GM13977 (cell line): ENCODE results near the gene NXPE1.
"Not testable (repeated sequence)": the region's sequence is repeated elsewhere in the genome, so short reads cannot be mapped to it uniquely, and the experiment has no call there.

ENCODE experiments used
- DNase-seq: peaks from one replicate; pipeline ENCODE4 v3.0.0; 2012; ENCODE audit warnings: low spot score
- in situ Hi-C: fragments of 300-500 bp; cut with MboI; formaldehyde crosslinking; loops from one replicate; pipeline ENCODE4 v1.12.0; 2022; ENCODE audit warnings: low sequenced_read_pairs, low pct_unique_long_range_greater_than_20kb, mixed read lengths, inconsistent platforms; ENCODE audit not compliant: unreplicated experiment
- TF ChIP-seq, protein P1 (sequence below): IDR thresholded peaks from 2 replicates; pipeline ENCODE4 v1.5.1; 2012; ENCODE audit warnings: mild to moderate bottlenecking, control low read depth; ENCODE audit not compliant: insufficient read depth; ENCODE audit errors: extremely low read depth, missing control alignments

Gene NXPE1

GRCh38 chr11:114604886-114605285, 45.2 kb upstream of the NXPE1 start:
- no peak for DNase-seq
- in situ Hi-C loops, result no loop called here
- TF ChIP-seq, protein P1, sequence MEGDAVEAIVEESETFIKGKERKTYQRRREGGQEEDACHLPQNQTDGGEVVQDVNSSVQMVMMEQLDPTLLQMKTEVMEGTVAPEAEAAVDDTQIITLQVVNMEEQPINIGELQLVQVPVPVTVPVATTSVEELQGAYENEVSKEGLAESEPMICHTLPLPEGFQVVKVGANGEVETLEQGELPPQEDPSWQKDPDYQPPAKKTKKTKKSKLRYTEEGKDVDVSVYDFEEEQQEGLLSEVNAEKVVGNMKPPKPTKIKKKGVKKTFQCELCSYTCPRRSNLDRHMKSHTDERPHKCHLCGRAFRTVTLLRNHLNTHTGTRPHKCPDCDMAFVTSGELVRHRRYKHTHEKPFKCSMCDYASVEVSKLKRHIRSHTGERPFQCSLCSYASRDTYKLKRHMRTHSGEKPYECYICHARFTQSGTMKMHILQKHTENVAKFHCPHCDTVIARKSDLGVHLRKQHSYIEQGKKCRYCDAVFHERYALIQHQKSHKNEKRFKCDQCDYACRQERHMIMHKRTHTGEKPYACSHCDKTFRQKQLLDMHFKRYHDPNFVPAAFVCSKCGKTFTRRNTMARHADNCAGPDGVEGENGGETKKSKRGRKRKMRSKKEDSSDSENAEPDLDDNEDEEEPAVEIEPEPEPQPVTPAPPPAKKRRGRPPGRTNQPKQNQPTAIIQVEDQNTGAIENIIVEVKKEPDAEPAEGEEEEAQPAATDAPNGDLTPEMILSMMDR, result no peak

DNA sequence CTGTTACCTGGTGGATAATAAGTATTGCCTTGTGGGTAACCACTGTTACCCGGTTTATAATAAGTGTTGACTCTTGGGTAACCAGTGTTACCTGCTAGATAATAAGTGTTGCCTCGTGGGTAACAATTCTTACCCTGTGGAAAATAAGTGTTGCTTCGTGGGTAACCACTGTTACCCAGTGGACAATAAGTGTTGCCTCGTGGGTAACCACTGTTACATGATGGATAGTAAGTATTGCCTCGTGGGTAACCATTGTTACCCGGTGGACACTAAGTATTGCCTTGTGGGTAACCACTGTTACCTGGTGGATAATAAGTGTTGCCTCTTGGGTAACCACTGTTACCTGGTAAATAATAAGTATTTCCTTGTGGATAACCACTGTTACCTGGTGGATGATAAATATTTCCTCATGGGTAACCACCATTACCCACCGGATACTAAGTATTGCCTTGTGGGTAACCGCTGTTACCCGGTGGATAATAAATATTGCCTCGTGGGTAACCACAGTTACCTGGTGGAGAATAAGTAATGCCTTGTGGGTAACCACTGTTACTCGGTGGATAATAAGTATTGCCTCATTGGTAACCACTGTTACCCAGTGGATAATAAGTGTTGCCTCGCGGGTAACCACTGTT, 44.6 kb upstream of the NXPE1 start:
- in situ Hi-C loops, result no loop called here
- DNase-seq, result no peak
- TF ChIP-seq, protein P1, result no peak

DNA sequence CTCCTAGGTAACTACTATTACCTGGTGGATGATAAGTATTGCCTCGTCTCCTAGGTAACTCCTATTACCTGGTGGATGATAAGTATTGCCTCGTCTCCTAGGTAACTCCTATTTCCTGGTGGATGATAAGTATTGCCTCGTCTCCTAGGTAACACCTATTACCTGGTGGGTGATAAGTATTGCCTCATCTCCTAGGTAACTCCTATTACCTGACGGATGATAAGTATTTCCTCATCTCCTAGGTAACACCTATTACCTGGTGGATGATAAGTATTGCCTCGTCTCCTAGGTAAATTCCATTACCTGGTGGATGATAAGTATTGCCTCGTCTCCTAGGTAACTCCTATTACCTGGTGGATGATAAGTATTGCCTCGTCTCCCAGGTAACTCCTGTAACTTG, 43.5 kb upstream of the NXPE1 start:
- in situ Hi-C loops, DNase-seq: not testable (repeated sequence)

DNA sequence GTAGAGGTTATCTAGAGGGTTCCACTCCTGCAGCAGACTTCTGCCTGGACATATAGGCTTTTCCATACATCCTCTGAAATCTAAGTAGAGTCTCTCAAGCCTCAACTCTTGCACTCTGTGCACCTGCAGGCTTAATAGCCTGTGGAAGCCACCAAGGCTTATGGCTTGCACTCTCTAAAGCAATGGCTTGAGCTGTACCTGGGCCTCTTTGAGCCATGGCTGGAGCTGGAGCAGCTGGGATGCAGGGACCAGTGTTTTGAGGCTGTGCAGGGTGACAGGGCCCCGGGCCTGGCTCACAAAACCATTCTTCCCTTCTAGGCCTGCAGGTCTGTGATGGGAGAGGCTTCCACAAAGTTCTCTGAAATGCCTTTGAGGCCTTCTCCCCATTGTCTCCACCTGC, 38.8 kb upstream of the NXPE1 start:
- TF ChIP-seq, protein P1, result no peak
- in situ Hi-C loops, result loop anchor here (25.0 kb wide), 1 partner anchor 261 kb away; no protein-coding TSS in a partner anchor
- DNase-seq, result no peak

- TF ChIP-seq, protein P1, result no peak
- DNase-seq, result no peak
- in situ Hi-C loops, result loop anchor here (25.0 kb wide), 1 partner anchor 259 kb away; no protein-coding TSS in a partner anchor
Measured at GRCh38 chr11:114596175-114596919, 36.7 kb upstream of the NXPE1 start.

GRCh38 chr11:114595571-114595970, 35.9 kb upstream of the NXPE1 start, which contains the start of gene NXPE4:
Gene NXPE4, minus strand, starts transcription at chr11:114595786. Its CDS starts 1,027 bp downstream, at chr11:114594759.
- in situ Hi-C loops, result loop anchor here (25.0 kb wide), 1 partner anchor 258 kb away; no protein-coding TSS in a partner anchor
- DNase-seq, result no peak
- TF ChIP-seq, protein P1, result no peak

- DNase-seq, result no peak
- TF ChIP-seq, protein P1, result no peak
- in situ Hi-C loops, result loop anchor here (25.0 kb wide), 1 partner anchor 257 kb away; no protein-coding TSS in a partner anchor
Measured at GRCh38 chr11:114594703-114595102, 35.0 kb upstream of the NXPE1 start.
